DOHH2 (cell line): ENCODE results near the gene B3GNT8.

Source experiments
- CTCF ChIP-seq: fragments of 200-600 bp; sonication (generic); IDR thresholded peaks from one replicate; pipeline ENCODE4 v1.5.1; 2014; ENCODE audit warnings: antibody characterized with exemption, mild to moderate bottlenecking, low read depth, low read length; ENCODE audit not compliant: poor library complexity, severe bottlenecking
- EZH2phosphoT487 ChIP-seq: fragments of 200-600 bp; sonication (generic); IDR thresholded peaks from 2 replicates; pipeline ENCODE4 v1.6.1; 2017; ENCODE audit warnings: borderline replicate concordance, mild to moderate bottlenecking, antibody characterized with exemption, low read length, moderate library complexity, mixed read lengths

GRCh38 chr19:41411968-41412265, 15.3 kb downstream of the B3GNT8 start:
- TF ChIP-seq CTCF (no peak), EZH2phosphoT487 (no peak)
